MM.1S (cell line): ENCODE data around the gene VAMP2.

Experiments
- EZH2 ChIP-seq: fragments of 300-600 bp; sonication (generic); optimal IDR thresholded peaks from 2 replicates; pipeline ENCODE3; 2017; ENCODE audit warnings: low read depth, mild to moderate bottlenecking, antibody characterized with exemption, low read length, mixed read lengths
- EZH2phosphoT487 ChIP-seq: fragments of 300-600 bp; sonication (generic); IDR thresholded peaks from 2 replicates; pipeline ENCODE4 v1.6.1; 2018; ENCODE audit warnings: antibody characterized with exemption, low read length
- TF ChIP-seq, protein P1 (sequence below): fragments of 300-600 bp; sonication (generic); IDR thresholded peaks from 2 replicates; pipeline ENCODE4 v1.5.1; 2016; ENCODE audit warnings: antibody characterized with exemption, low read length, mixed read lengths

- TF ChIP-seq, protein P1, sequence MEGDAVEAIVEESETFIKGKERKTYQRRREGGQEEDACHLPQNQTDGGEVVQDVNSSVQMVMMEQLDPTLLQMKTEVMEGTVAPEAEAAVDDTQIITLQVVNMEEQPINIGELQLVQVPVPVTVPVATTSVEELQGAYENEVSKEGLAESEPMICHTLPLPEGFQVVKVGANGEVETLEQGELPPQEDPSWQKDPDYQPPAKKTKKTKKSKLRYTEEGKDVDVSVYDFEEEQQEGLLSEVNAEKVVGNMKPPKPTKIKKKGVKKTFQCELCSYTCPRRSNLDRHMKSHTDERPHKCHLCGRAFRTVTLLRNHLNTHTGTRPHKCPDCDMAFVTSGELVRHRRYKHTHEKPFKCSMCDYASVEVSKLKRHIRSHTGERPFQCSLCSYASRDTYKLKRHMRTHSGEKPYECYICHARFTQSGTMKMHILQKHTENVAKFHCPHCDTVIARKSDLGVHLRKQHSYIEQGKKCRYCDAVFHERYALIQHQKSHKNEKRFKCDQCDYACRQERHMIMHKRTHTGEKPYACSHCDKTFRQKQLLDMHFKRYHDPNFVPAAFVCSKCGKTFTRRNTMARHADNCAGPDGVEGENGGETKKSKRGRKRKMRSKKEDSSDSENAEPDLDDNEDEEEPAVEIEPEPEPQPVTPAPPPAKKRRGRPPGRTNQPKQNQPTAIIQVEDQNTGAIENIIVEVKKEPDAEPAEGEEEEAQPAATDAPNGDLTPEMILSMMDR: no peak
- TF ChIP-seq EZH2phosphoT487 (no peak), EZH2 (no peak)
These were observed 24.9 kb downstream of the VAMP2 start for GRCh38 chr17:8137645-8138373.
